IPS DF 6.9 (cell line): ENCODE data around the gene ZFHX3.

Source experiments
- DNase-seq: peaks from one replicate; pipeline ENCODE4 v3.0.0-alpha.2; 2013; ENCODE audit warnings: low read depth, low spot score
- H3K27ac ChIP-seq: one replicate; pipeline ENCODE4 v1.5.1; 2013; ENCODE audit warnings: low read length, control low read depth
- H3K27me3 ChIP-seq: 2 replicates; pipeline ENCODE4 v1.6.1; 2013; ENCODE audit warnings: mild to moderate bottlenecking, low read length; ENCODE audit not compliant: control insufficient read depth, insufficient read depth
- H3K36me3 ChIP-seq: 2 replicates; pipeline ENCODE4 v1.6.1; 2013; ENCODE audit warnings: low read length; ENCODE audit not compliant: control insufficient read depth, insufficient read depth
- H3K4me1 ChIP-seq: 2 replicates; pipeline ENCODE4 v1.6.1; 2013; ENCODE audit warnings: low read length; ENCODE audit not compliant: control insufficient read depth, insufficient read depth
- H3K4me3 ChIP-seq: 2 replicates; pipeline ENCODE4 v1.5.1; 2013; ENCODE audit warnings: mild to moderate bottlenecking, low read length
- H3K9me3 ChIP-seq: 2 replicates; pipeline ENCODE4 v1.6.1; 2013; ENCODE audit warnings: low read length, inconsistent platforms; ENCODE audit not compliant: control insufficient read depth, insufficient read depth
- WGBS: extraction: QIAGEN DNeasy Blood & Tissue Kit; methylation state at CpG from one replicate; pipeline ENCODE4 v1.1.7; 2013; ENCODE audit warnings: mixed read lengths, missing lambda C conversion rate; ENCODE audit not compliant: insufficient read length, insufficient coverage; 5-methylcytosine and 5-hydroxymethylcytosine counted together

Gene ZFHX3

DNA sequence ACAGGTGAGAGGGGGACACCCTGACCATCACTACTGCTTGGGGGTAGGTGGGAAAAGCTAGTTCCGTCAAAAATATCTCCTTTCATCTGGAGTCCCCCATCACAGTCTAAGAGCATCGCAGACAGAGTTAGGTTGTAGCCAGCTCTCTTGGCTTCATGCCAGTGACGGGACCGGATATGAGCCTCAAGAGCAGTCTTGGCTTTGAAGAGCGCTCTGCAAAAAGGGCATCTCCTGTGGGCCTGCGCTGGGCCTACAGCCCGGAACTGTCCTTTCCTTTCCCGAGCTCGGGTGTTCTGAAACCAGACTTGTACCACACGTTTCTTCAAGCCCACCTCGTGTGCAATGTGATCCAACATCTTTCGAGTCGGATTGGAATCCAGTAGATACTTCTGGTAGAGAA, 253.6 kb downstream of the ZFHX3 start:
- no CpG with 5 or more reads among the region's 13 CpGs for WGBS
- Histone ChIP-seq H3K27ac (no peak overlapping the region), H3K4me3 (no peak overlapping the region), H3K9me3 (no peaks in the 10 kb centered on the region), H3K36me3 (no peaks in the 10 kb centered on the region; the same call in 1 of the 2 replicates), H3K4me1 (no peaks in the 10 kb centered on the region; the same call in 1 of the 2 replicates), H3K27me3 (no peaks in the 10 kb centered on the region)
- no peak for DNase-seq

DNA sequence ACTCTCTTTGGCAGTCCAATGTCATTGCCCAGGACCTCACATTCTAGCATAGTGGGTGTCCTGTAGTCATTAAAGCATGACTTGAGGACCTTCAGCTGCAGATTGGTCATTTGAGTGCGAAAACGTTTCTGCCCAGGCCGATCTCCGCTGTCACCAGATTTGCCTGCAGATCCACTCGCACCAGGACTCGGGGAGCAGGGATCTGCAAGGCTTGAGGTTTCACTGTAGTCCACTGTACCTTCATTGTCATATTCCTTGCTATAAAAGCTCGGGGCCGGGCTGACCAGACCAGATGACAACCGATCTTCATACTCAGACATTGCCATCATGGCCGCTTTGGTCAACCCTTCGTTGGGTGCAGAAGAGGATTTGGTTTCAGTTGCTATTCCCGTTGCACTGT, 254.2 kb downstream of the ZFHX3 start:
- H3K9me3 ChIP-seq = no peaks in the 10 kb centered on the region
- no peaks in the 10 kb centered on the region for H3K27me3 ChIP-seq
- H3K27ac ChIP-seq = no peak overlapping the region
- H3K4me1 ChIP-seq = no peaks in the 10 kb centered on the region; the same call in 1 of the 2 replicates
- no peaks in the 10 kb centered on the region; the same call in 1 of the 2 replicates for H3K36me3 ChIP-seq
- WGBS = no CpG with 5 or more reads among the region's 12 CpGs
- no peak for DNase-seq
- no peak overlapping the region for H3K4me3 ChIP-seq

DNA sequence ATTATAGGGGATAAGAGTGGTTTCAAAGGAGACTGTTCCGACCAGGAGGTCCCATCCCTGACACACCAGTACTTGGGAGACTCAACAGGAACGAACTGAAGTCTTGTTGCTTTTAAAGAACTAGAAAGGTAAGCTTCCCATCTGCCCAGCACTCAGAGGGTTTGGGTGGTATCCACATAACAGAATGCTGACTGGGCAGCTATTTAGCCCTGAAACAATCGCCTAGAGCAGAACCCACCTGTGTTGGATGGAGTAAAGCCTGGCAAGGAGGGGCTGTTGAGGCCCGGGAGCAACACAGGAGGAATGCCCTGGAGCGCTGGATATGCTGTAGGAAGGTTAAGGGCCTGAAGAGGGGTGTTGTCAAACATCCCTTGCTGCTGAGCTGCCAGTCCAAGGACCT, 254.9 kb downstream of the ZFHX3 start:
- no peak overlapping the region for H3K4me3 ChIP-seq
- WGBS = no CpG with 5 or more reads among the region's 5 CpGs
- H3K27me3 ChIP-seq = no peaks in the 10 kb centered on the region
- no peak for DNase-seq
- no peaks in the 10 kb centered on the region; the same call in 1 of the 2 replicates for H3K4me1 ChIP-seq
- no peak overlapping the region for H3K27ac ChIP-seq
- no peaks in the 10 kb centered on the region for H3K9me3 ChIP-seq
- H3K36me3 ChIP-seq = no peaks in the 10 kb centered on the region; the same call in 1 of the 2 replicates

DNA sequence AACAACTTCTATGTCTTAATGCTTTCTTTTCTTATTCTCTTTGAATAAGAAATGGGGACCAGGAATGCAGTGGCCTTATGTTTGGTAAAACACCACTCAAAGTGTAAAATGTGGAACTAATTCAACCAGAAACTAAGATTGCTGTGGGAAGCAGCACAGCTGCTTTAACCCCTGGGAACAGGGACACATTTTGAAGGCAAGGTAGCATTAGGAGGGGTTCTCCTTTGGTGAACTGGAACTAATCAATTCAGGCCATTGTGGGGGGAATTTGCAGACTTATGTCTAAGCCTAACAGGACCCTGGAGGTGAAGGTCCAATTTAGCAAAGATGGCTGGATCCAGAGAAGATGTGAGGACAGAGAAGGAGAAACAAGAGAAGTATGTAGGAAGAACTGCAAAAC, 256.1 kb downstream of the ZFHX3 start:
- Histone ChIP-seq H3K27me3 (no peaks in the 10 kb centered on the region), H3K27ac (no peak overlapping the region), H3K36me3 (no peaks in the 10 kb centered on the region; the same call in 1 of the 2 replicates), H3K4me1 (no peaks in the 10 kb centered on the region; the same call in 1 of the 2 replicates), H3K4me3 (no peak overlapping the region), H3K9me3 (no peaks in the 10 kb centered on the region)
- no peak for DNase-seq

DNA sequence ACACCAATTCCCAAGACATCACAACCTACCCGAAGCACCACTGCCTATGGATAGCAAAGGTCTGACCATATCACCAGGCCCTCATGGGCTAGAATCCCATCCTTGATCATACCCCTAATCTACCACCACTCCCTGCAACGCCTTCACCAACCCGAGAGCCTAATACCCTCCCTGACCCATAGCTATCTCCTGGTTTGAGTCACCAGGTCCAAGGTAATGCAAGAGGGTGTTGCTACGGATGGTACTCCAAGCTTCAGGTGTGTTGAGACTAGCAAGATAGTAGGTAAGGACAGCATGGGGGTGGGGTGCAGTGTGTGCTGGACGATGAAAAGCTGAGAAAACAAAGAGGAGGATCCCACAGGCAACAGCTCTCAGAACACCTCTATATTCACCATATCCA, 258.0 kb downstream of the ZFHX3 start:
- Histone ChIP-seq H3K27me3 (no peaks in the 10 kb centered on the region), H3K4me3 (no peak overlapping the region), H3K4me1 (no peaks in the 10 kb centered on the region; the same call in 1 of the 2 replicates), H3K9me3 (no peaks in the 10 kb centered on the region), H3K27ac (no peak overlapping the region), H3K36me3 (no peaks in the 10 kb centered on the region; the same call in 1 of the 2 replicates)
- DNase-seq = no peak
- WGBS = no CpG with 5 or more reads among the region's 5 CpGs

DNA sequence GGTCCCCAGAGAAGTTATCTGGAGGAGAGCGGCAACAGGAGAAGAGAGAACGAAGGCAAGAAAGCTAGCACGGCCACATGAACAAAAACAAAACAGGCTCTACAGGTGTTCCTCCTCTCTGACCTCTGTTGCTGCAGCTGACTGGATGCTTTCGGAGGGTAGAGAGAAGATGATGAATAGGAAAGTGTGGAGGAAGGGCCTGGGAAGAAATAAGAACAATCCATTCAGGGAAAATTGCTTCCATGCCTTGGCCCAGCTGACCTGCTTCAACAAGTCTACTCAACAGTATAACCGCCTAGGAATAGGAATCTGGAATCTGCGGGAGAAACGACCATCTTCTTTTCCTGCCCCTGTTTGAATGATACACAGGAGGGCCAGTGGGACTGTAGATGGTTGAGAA, 258.5 kb downstream of the ZFHX3 start:
- H3K27ac ChIP-seq = no peak overlapping the region
- no peak overlapping the region for H3K4me3 ChIP-seq
- no peaks in the 10 kb centered on the region for H3K36me3 ChIP-seq
- no peaks in the 10 kb centered on the region for H3K4me1 ChIP-seq
- no peak for DNase-seq
- no peaks in the 10 kb centered on the region for H3K9me3 ChIP-seq
- no peaks in the 10 kb centered on the region for H3K27me3 ChIP-seq
- no CpG with 5 or more reads among the region's 7 CpGs for WGBS

DNA sequence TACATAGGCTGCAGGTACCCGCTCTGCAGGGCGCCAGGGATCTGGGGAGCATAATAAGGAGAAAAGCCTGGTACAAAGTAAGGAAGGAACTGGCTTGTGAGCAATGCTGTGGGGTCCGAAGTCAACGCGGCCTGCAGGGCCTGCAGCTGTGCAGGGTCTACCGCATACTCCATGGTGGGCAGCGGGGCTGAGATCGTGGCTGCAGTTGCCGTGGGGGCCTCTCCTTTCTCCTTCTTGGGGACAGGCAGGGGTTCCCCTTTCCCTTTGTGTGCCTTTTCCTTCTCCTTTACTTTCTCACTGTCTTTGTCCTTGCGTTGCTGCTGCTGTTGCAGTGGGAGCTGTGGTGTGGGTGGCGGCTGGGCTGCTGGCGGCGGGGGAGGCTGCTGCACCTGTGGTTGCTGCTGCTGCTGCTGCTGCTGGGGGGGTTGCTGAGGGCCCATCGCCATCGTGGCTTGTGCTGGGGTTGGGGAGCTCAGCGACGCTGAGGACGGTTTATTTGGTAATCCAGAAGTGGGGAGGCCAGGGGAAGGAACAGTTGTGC, 259.6 kb downstream of the ZFHX3 start:
- Histone ChIP-seq H3K4me3 (no peak overlapping the region), H3K36me3 (no peaks in the 10 kb centered on the region), H3K27ac (no peak overlapping the region), H3K27me3 (no peaks in the 10 kb centered on the region), H3K9me3 (no peaks in the 10 kb centered on the region), H3K4me1 (no peaks in the 10 kb centered on the region)
- no peak for DNase-seq
- no CpG with 5 or more reads among the region's 18 CpGs for WGBS

DNA sequence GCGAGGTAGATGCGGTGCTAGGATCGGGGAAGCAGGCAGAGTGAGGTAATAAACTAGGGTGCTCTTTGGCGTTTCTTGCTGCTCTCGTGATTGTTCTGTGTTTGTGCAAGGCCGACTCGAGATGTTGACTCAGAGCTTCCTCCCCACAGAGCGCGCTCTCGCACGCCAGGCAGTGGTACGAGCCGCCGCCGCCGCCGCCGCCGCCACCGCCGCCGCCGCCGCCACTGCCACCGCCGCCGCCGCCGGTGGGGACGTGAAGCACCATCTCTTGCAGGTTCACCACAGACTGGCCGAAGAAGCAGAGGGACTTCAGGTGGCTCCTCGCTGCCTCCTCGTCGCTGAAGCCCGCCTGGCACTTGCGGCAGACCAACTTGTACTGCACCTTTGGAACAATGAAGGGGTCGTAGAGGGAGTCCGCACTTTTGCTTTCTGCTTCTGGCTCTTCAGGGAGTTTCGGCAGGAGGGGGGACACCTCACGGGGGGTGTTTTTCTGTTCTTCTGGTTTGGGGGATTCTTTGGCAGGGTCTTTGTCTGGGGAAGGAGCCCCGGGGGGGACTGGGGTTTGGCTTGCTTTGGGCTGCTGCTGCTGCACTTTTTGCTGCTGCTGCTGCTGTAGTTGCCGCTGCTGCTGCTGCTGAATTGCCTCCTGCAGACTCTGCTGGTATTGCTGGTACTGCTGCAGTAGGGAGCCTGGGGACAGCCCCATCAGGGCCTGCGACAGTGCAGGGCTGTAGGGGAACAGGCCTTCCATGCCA, 260.2 kb downstream of the ZFHX3 start:
- no CpG with 5 or more reads among the region's 43 CpGs for WGBS
- H3K36me3 ChIP-seq = no peaks in the 10 kb centered on the region
- peak overlapping the region; percentile 29; the same call in 1 of the 2 replicates for H3K4me3 ChIP-seq
- no peaks in the 10 kb centered on the region for H3K27me3 ChIP-seq
- no peaks in the 10 kb centered on the region for H3K4me1 ChIP-seq
- DNase-seq = no peak
- no peaks in the 10 kb centered on the region for H3K9me3 ChIP-seq
- H3K27ac ChIP-seq = no peak overlapping the region

DNA sequence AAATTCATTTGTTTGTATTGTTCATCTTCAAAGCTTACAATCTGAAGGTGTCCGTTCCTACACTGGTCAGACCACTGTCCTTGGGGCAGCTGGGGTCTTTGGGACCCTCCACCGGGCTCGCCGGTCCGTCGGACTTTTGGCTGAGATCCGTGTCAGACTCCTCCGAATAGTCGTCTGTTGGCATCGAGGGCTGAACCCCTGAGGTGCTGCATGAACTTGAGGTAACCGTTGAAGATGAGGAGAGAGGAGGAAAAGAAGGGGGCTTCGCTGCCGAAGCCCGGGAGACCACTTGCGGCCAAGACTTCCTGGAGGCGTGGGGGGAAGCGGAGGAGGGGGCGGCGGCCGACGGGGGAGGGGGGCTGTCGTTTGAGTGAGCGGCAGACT, 260.8 kb downstream of the ZFHX3 start:
- no peak for DNase-seq
- Histone ChIP-seq H3K9me3 (no peaks in the 10 kb centered on the region), H3K4me1 (no peaks in the 10 kb centered on the region), H3K36me3 (no peaks in the 10 kb centered on the region), H3K27ac (no peak overlapping the region), H3K4me3 (peak overlapping the region; percentile 29; the same call in 1 of the 2 replicates), H3K27me3 (no peaks in the 10 kb centered on the region)
- WGBS = no CpG with 5 or more reads among the region's 23 CpGs

DNA sequence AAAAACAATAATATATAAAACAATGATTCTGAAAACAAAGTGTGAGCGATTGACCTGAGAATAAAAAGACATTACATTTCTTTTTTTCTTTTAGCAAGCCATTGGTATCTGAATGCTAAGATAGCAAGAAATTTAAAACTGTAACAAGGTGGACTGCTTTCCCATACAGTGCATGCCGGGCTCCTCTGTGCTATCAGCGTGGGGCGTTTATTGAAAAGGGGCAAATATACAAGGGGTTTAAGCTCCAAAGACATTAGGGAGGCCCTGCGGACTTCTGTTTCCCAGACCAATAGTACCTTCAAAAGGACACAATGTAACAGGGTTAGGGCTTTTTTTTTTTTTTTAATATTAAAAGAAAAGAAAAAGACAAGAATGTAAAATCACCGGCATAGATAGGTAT, 261.3 kb downstream of the ZFHX3 start:
- H3K4me1 ChIP-seq = no peaks in the 10 kb centered on the region
- no peak overlapping the region for H3K27ac ChIP-seq
- no CpG with 5 or more reads among the region's 6 CpGs for WGBS
- no peaks in the 10 kb centered on the region for H3K27me3 ChIP-seq
- H3K4me3 ChIP-seq = no peak overlapping the region
- no peaks in the 10 kb centered on the region for H3K9me3 ChIP-seq
- DNase-seq = no peak
- H3K36me3 ChIP-seq = no peaks in the 10 kb centered on the region

DNA sequence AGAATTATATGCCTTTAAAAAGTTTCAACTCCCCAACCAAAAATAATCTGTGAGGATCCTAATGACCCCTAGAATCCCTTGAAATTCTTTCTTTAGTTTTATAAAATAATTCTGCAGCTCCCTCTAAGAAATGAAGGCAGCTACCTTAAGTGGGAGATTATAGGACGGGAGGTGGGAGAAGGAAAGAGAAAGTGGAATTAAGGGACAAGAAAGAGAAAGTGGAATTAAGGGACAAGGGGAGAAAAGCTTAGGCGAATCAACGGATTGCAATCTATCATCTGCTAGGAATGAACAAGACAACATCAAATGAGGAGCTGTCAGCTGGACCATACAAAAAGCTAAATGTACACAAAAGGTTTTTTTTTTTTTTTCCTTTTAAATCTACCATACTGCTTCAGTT, 262.0 kb downstream of the ZFHX3 start:
- 100% methylated on average over 1 of the region's 3 CpGs for WGBS
- Histone ChIP-seq H3K27ac (no peak overlapping the region), H3K4me1 (no peaks in the 10 kb centered on the region), H3K9me3 (no peaks in the 10 kb centered on the region), H3K36me3 (no peaks in the 10 kb centered on the region), H3K4me3 (no peak overlapping the region), H3K27me3 (no peaks in the 10 kb centered on the region)
- DNase-seq = no peak
